PC-3 (cell line): Measurements from ENCODE around the gene ALS2CL. TPM values are rescaled to one million over a fixed set of nuclear protein-coding genes. Genes with fewer than 3 reads are reported as not detected.

Experiments
- ATAC-seq: fragments of 200-7000 bp; cut with Tn5 transposase; 2 replicates; pipeline ENCODE4 v1.9.1; 2020; ENCODE audit warnings: mild to moderate bottlenecking, moderate library complexity
- BruUV-seq: library from RNA; stranded (reverse); fragments of 400-500 nt; replicated peaks from 2 replicates; lab custom pipeline; 2021; lab: Mats Ljungman, UMichigan
- CTCF ChIA-PET: fragments of 300-600 bp; sonication (Branson Sonifier 250); formaldehyde crosslinking; loops from one replicate; lab custom pipeline; 2022; ENCODE audit warnings: antibody characterized with exemption; lab: Charles Lee
- POLR2A ChIA-PET: fragments of 300-600 bp; sonication (Branson Sonifier 250); formaldehyde crosslinking; loops from one replicate; lab custom pipeline; 2022; ENCODE audit warnings: antibody characterized with exemption; ENCODE audit not compliant: unreplicated experiment; lab: Charles Lee
- DNase-seq: peaks from one replicate; pipeline ENCODE4 v3.0.0-alpha.2; 2015
- H2AFZ ChIP-seq: fragments of 300-600 bp; sonication (generic); 2 replicates; pipeline ENCODE4 v1.6.0; 2016; ENCODE audit warnings: antibody characterized with exemption, low read length
- H3F3A ChIP-seq: fragments of 300-600 bp; sonication (generic); one replicate; pipeline ENCODE4 v1.6.0; 2017; ENCODE audit warnings: antibody characterized with exemption, low read length, control low read depth, mild to moderate bottlenecking; ENCODE audit not compliant: unreplicated experiment
- H3K27ac ChIP-seq: fragments of 300-600 bp; sonication (generic); 2 replicates; pipeline ENCODE4 v1.5.1; 2016; ENCODE audit warnings: mild to moderate bottlenecking, low read length
- H3K27me3 ChIP-seq: fragments of 300-600 bp; sonication (generic); 2 replicates; pipeline ENCODE4 v1.6.1; 2016; ENCODE audit warnings: low read length, mixed read lengths
- H3K36me3 ChIP-seq: fragments of 300-600 bp; sonication (generic); 2 replicates; pipeline ENCODE4 v1.6.1; 2016; ENCODE audit warnings: low read depth, mixed run types, low read length, mixed read lengths
- H3K4me1 ChIP-seq: fragments of 300-600 bp; sonication (generic); 2 replicates; pipeline ENCODE4 v1.5.1; 2016; ENCODE audit warnings: low read length; ENCODE audit not compliant: insufficient read depth
- H3K4me2 ChIP-seq: fragments of 300-600 bp; sonication (generic); 2 replicates; pipeline ENCODE4 v1.6.0; 2016; ENCODE audit warnings: low read length
- H3K4me3 ChIP-seq: fragments of 300-600 bp; sonication (generic); 2 replicates; pipeline ENCODE4 v1.5.1; 2016; ENCODE audit warnings: mild to moderate bottlenecking, low read length, mixed read lengths
- H3K79me2 ChIP-seq: fragments of 300-600 bp; sonication (generic); 2 replicates; pipeline ENCODE4 v1.6.1; 2017; ENCODE audit warnings: low read length, mixed read lengths
- H3K9ac ChIP-seq: fragments of 300-600 bp; sonication (generic); 2 replicates; pipeline ENCODE4 v1.6.0; 2016; ENCODE audit warnings: mild to moderate bottlenecking, low read length
- H3K9me2 ChIP-seq: fragments of 300-600 bp; sonication (generic); replicated peaks from 2 replicates; pipeline ENCODE4 v1.6.1; 2016; ENCODE audit warnings: mixed run types, low read length, mixed read lengths
- H3K9me3 ChIP-seq: fragments of 300-600 bp; sonication (generic); 2 replicates; pipeline ENCODE4 v1.6.1; 2016; ENCODE audit warnings: low read length, mixed read lengths
- H4K20me1 ChIP-seq: fragments of 300-600 bp; sonication (generic); 2 replicates; pipeline ENCODE4 v1.6.1; 2016; ENCODE audit warnings: low read length, mixed read lengths
- EZH2 ChIP-seq: fragments of 300-600 bp; sonication (generic); IDR thresholded peaks from one replicate; pipeline ENCODE4 v1.6.1; 2017; ENCODE audit warnings: antibody characterized with exemption, mild to moderate bottlenecking, low read length; ENCODE audit not compliant: unreplicated experiment
- EZH2phosphoT487 ChIP-seq: fragments of 300-600 bp; sonication (generic); IDR thresholded peaks from 2 replicates; pipeline ENCODE4 v1.6.1; 2018; ENCODE audit warnings: mild to moderate bottlenecking, antibody characterized with exemption, low read length, borderline replicate concordance
- intact Hi-C: fragments of 100-400 bp; cut with micrococcal nuclease; formaldehyde crosslinking; loops from 2 replicates; pipeline ENCODE4 v1.9.0; 2023
- total RNA-seq: library from RNA; depleted of rRNA; stranded (reverse); fragments of >200 nt; gene quantifications from 2 replicates; pipeline ENCODE4 v1.2.3, GENCODE V29; 2014
- TF ChIP-seq, protein P1 (sequence below): fragments of 300-600 bp; sonication (generic); conservative IDR thresholded peaks from 2 replicates; pipeline ENCODE4 v1.5.1; 2017; ENCODE audit warnings: antibody characterized with exemption, low read depth, mild to moderate bottlenecking, low read length

ALS2CL gene
- total RNA-seq, 1 experiment from 2014 or later = 30.1 TPM

DNA sequence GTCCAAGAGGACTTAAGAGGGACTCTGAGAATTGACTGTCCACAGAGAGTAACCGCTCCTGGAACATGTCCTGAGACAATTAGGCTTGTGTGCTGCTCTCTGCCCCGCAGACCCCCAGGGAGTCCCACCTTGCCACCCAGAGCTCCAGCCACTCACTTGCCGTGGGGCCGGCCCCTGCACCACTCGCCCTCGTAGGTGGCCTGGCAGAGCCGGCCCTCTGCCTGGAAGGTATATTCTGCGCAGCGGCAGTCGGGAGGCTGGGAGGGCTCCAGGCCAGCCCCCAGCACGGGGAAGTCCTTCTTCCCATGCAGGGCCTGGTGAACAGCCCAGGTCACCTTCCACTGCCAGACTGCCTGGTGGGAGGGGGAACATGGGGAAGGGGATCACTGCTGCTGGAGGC, 10.5 kb downstream of the ALS2CL start:
- no peaks in the 10 kb centered on the region for H3K79me2 ChIP-seq
- TF ChIP-seq EZH2 (no peak), EZH2phosphoT487 (no peak)
- TF ChIP-seq, protein P1, sequence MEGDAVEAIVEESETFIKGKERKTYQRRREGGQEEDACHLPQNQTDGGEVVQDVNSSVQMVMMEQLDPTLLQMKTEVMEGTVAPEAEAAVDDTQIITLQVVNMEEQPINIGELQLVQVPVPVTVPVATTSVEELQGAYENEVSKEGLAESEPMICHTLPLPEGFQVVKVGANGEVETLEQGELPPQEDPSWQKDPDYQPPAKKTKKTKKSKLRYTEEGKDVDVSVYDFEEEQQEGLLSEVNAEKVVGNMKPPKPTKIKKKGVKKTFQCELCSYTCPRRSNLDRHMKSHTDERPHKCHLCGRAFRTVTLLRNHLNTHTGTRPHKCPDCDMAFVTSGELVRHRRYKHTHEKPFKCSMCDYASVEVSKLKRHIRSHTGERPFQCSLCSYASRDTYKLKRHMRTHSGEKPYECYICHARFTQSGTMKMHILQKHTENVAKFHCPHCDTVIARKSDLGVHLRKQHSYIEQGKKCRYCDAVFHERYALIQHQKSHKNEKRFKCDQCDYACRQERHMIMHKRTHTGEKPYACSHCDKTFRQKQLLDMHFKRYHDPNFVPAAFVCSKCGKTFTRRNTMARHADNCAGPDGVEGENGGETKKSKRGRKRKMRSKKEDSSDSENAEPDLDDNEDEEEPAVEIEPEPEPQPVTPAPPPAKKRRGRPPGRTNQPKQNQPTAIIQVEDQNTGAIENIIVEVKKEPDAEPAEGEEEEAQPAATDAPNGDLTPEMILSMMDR = no peak
- H3K9me2 ChIP-seq = no peaks in the 10 kb centered on the region
- H4K20me1 ChIP-seq = no peaks in the 10 kb centered on the region
- no peaks in the 10 kb centered on the region for H3K9me3 ChIP-seq
- DNase-seq (no peak), ATAC-seq (no peak)
- H3K9ac ChIP-seq = no peak overlapping the region
- H3K4me2 ChIP-seq = no peak overlapping the region
- no peaks in the 10 kb centered on the region for H3F3A ChIP-seq
- no peaks in the 10 kb centered on the region for H3K27me3 ChIP-seq
- intact Hi-C loops = no loop called here
- BruUV-seq = no TSS peak
- ChIA-PET POLR2A (no interaction called here), CTCF (no interaction called here)
- no peak overlapping the region for H3K27ac ChIP-seq
- no peak overlapping the region for H2AFZ ChIP-seq
- H3K4me1 ChIP-seq = no peaks in the 10 kb centered on the region
- H3K36me3 ChIP-seq = peaks cover 7% of the 10 kb centered on the region; the same call in 1 of the 2 replicates
- no peak overlapping the region for H3K4me3 ChIP-seq

DNA sequence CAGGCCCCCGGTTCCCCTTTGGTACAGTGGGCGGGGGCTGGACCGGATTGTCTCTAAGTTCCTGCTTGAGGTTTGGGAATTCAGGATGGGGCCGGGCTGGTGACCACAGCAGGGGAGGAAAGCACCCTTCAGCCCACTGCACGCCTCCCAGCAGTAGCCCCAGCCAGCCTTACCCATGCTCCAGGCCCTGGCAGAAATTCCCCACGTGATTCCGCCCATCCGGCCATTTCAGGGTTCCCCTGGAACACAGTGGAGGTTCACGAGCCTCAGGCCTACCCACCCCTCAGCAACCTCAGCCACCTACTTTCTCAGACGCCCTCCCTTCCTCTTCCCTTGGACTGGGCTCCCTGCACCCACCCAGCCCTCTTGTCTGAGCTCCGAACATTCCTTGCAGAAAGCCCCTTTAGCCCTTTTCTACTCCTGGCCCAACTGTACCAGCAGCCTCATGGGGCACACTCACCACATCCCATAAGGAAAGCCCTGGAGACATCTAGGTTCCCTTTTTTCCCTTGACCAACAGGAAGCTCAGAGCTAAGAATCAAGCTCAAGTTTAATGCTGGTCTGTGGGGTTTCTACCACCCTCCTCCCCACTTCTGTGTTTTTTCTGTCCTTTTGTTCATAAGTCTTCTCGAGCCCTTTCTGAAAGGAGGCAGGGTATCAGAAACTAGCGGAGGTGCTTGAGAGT, 11.5 kb downstream of the ALS2CL start:
- ChIA-PET CTCF (interaction anchor here (0.6 kb wide), 1 partner anchor 52 kb away, joined by 6 read pairs; no protein-coding TSS in a partner anchor), POLR2A (no interaction called here)

DNA sequence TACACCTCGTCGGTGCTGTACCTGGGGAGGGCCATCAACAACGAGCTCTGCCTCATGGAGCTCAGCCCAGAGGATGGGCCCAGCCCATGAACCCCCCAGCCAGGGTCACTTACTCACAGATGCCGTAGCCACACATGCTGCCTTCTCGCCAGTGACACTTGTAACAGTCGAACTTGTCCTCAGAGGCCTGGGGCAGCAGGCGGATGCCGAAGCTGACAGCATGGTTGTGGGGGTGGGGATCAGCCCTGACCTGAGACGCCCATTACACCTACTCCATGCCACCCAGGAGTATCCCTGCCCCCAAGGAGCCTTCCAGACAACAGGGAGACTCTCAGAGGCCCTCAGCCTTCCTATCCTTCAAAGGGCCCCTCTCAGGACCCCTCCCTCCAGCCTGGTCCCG, 12.1 kb downstream of the ALS2CL start:
- Histone ChIP-seq H3K9me2 (no peaks in the 10 kb centered on the region), H2AFZ (no peak overlapping the region), H3K4me1 (no peaks in the 10 kb centered on the region), H3K9me3 (no peaks in the 10 kb centered on the region), H3K4me3 (no peak overlapping the region), H3K27me3 (no peaks in the 10 kb centered on the region), H3K9ac (no peak overlapping the region), H4K20me1 (no peaks in the 10 kb centered on the region), H3K27ac (no peak overlapping the region), H3K79me2 (no peaks in the 10 kb centered on the region), H3F3A (no peaks in the 10 kb centered on the region), H3K36me3 (peaks cover 7% of the 10 kb centered on the region; the same call in 1 of the 2 replicates), H3K4me2 (no peak overlapping the region)
- intact Hi-C loops = no loop called here
- ATAC-seq (no peak), DNase-seq (no peak)
- CTCF ChIA-PET = no interaction called here
- BruUV-seq = no TSS peak
- POLR2A ChIA-PET = no interaction called here
- TF ChIP-seq, protein P1 = no peak
- TF ChIP-seq EZH2 (no peak), EZH2phosphoT487 (no peak)

More for the DNA sequence above, 11.5 kb downstream of the ALS2CL start:
- Histone ChIP-seq H3K9me3 (no peaks in the 10 kb centered on the region), H3K27ac (no peak overlapping the region), H3F3A (no peaks in the 10 kb centered on the region), H3K36me3 (peaks cover 7% of the 10 kb centered on the region; the same call in 1 of the 2 replicates), H2AFZ (no peak overlapping the region), H3K4me3 (no peak overlapping the region), H3K79me2 (no peaks in the 10 kb centered on the region), H3K9ac (no peak overlapping the region), H3K9me2 (no peaks in the 10 kb centered on the region), H3K4me1 (no peaks in the 10 kb centered on the region), H3K27me3 (no peaks in the 10 kb centered on the region), H4K20me1 (no peaks in the 10 kb centered on the region), H3K4me2 (no peak overlapping the region)
- no TSS peak for BruUV-seq
- ATAC-seq (no peak), DNase-seq (no peak)
- TF ChIP-seq EZH2 = no peak
- TF ChIP-seq EZH2phosphoT487 = no peak
- TF ChIP-seq, protein P1 = no peak
- intact Hi-C loops = no loop called here
